GM23248 (cell line): ENCODE measurements around the gene GMPPB.

ENCODE experiments used
- EZH2 ChIP-seq: fragments of 200-600 bp; sonication (generic); IDR thresholded peaks from 2 replicates; pipeline ENCODE4 v1.6.1; 2018; ENCODE audit warnings: antibody characterized with exemption, mild to moderate bottlenecking; ENCODE audit not compliant: insufficient read depth, poor library complexity, severe bottlenecking
- EZH2phosphoT487 ChIP-seq: fragments of 200-600 bp; sonication (generic); IDR thresholded peaks from 2 replicates; pipeline ENCODE4 v1.6.1; 2018; ENCODE audit warnings: antibody characterized with exemption, moderate library complexity, mild to moderate bottlenecking, low read depth; ENCODE audit not compliant: insufficient read depth

GRCh38 chr3:49757197-49757596 is 33.4 kb upstream of the GMPPB start:
- no peak for TF ChIP-seq EZH2
- no peak for TF ChIP-seq EZH2phosphoT487
